GM13977 (cell line): ENCODE measurements around the gene WDR46.

Experiments used
- DNase-seq: peaks from one replicate; pipeline ENCODE4 v3.0.0; 2012; ENCODE audit warnings: low spot score
- CTCF ChIP-seq: IDR thresholded peaks from 2 replicates; pipeline ENCODE4 v1.5.1; 2012; ENCODE audit warnings: mild to moderate bottlenecking, control low read depth; ENCODE audit not compliant: insufficient read depth; ENCODE audit errors: extremely low read depth, missing control alignments
- in situ Hi-C: fragments of 300-500 bp; cut with MboI; formaldehyde crosslinking; loops from one replicate; pipeline ENCODE4 v1.12.0; 2022; ENCODE audit warnings: low sequenced_read_pairs, low pct_unique_long_range_greater_than_20kb, mixed read lengths, inconsistent platforms; ENCODE audit not compliant: unreplicated experiment

The WDR46 gene, protein sequence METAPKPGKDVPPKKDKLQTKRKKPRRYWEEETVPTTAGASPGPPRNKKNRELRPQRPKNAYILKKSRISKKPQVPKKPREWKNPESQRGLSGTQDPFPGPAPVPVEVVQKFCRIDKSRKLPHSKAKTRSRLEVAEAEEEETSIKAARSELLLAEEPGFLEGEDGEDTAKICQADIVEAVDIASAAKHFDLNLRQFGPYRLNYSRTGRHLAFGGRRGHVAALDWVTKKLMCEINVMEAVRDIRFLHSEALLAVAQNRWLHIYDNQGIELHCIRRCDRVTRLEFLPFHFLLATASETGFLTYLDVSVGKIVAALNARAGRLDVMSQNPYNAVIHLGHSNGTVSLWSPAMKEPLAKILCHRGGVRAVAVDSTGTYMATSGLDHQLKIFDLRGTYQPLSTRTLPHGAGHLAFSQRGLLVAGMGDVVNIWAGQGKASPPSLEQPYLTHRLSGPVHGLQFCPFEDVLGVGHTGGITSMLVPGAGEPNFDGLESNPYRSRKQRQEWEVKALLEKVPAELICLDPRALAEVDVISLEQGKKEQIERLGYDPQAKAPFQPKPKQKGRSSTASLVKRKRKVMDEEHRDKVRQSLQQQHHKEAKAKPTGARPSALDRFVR

GRCh38 chr6:33288921-33289783 is at the start of gene WDR46, which contains the start of gene PFDN6:
WDR46 (minus strand) TSS chr6:33289239; CDS start chr6:33289170, 69 bp downstream.
PFDN6 (plus strand) TSS chr6:33289601; CDS start chr6:33289857, 256 bp downstream.
- TF ChIP-seq CTCF, result no peak
- DNase-seq, result peak; percentile 94
- in situ Hi-C loops, result no loop called here

GRCh38 chr6:33336495-33336894 is 47.5 kb upstream of the WDR46 start:
- TF ChIP-seq CTCF, result no peak
- in situ Hi-C loops, result no loop called here
- no peak for DNase-seq

DNA sequence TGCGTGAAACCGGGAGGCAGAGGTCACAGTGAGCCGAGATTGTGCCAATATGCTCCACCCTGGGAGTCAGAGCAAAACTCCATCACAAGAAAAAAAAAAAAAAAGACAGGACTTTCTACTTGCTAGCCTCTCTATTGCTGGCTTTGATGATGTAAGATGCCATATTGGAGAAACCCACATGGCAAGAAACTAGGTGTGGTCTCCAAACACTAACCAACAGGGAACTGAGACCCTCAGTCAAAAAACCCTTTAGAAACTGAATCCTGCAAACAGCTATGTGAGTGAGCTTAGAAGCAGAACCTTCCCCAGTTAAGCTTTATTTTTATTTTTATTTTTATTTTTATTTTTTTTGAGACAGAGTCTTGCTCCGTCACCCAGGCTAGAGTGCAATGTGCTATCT is 46.9 kb upstream of the WDR46 start:
- no peak for DNase-seq
- in situ Hi-C loops, result no loop called here
- TF ChIP-seq CTCF, result no peak

DNA sequence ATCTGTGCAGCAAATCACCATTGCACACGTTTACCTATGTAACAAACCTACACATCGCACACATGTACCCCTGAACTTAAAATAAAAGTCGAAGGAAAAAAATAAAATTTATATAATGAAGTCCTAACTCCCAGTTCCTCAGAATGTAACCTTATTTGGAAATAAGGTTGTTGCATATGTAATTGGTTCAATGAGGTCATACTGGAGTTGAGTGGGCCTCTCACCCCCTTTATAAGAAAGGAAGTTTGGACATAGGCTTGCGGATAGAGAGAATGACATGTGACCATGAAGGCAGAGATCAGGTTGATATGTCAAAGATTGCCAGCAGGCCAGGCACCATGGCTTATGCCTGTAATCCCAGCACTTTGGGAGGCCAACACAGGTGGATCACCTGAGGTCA is 44.6 kb upstream of the WDR46 start:
- DNase-seq, result no peak
- in situ Hi-C loops, result no loop called here
- no peak for TF ChIP-seq CTCF

- no peak for TF ChIP-seq CTCF
- in situ Hi-C loops, result no loop called here
- no peak for DNase-seq
These were observed 41.7 kb upstream of the WDR46 start for GRCh38 chr6:33330736-33331135.

GRCh38 chr6:33329058-33329457 is 40.0 kb upstream of the WDR46 start:
- no peak for TF ChIP-seq CTCF
- peak; percentile 6 for DNase-seq

More at GRCh38 chr6:33329058-33329457, 40.0 kb upstream of the WDR46 start:
- in situ Hi-C loops, result no loop called here
